ENCODE results near the gene FUNDC2. TPM values are rescaled to one million over a fixed set of nuclear protein-coding genes. Genes with fewer than 3 reads are reported as not detected.
A peak's percentile ranks its signal among the peaks of the same experiment; 100 is the strongest.

Gene FUNDC2
- total RNA-seq, 1 donor from 2014 or later: 76.5 TPM

DNA sequence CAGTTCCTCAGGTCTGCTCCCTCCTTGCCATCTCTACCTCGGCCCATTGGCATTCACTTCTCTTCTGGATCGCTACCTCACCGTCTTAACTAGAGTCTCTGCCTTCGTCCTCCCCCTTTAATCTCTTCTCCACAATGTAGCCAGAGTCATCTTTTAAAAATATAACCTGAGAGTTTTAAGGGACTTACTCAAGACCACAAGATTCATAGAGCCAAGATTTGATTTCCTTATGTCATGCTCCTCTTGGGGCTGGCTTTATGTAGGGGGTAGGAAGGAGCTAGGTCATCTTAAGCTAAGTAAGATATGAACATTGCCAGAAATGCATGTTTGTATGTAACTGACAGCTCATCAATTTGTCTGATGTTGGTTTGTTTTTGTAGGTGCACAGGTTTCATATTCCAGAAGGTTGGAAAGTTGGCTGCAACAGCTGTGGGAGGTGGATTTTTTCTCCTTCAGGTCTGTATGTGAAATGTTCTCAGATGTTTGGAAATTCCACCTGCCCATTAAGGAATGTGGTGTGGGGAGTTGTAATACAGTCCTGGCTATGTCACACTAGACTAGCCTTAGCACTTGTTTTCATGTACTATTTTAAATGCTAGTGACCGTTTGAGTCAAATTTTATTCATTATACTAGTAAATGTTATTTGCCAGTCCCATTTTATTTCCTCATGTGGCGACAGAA is 19.6 kb downstream of the FUNDC2 start:
- Mint-ChIP-seq H3K4me1 (ENCODE audit: unreplicated experiment) (no peaks in the 10 kb centered on the region), H3K36me3 (peaks cover 8% of the 10 kb centered on the region), H3K4me3 (no peak overlapping the region), H3K9me3 (no peaks in the 10 kb centered on the region), H3K27ac (no peak overlapping the region), H3K27me3 (no peaks in the 10 kb centered on the region)
- DNase-seq (ENCODE audit: extremely low spot score, unreplicated experiment): no peak
- TF ChIP-seq, protein P1, sequence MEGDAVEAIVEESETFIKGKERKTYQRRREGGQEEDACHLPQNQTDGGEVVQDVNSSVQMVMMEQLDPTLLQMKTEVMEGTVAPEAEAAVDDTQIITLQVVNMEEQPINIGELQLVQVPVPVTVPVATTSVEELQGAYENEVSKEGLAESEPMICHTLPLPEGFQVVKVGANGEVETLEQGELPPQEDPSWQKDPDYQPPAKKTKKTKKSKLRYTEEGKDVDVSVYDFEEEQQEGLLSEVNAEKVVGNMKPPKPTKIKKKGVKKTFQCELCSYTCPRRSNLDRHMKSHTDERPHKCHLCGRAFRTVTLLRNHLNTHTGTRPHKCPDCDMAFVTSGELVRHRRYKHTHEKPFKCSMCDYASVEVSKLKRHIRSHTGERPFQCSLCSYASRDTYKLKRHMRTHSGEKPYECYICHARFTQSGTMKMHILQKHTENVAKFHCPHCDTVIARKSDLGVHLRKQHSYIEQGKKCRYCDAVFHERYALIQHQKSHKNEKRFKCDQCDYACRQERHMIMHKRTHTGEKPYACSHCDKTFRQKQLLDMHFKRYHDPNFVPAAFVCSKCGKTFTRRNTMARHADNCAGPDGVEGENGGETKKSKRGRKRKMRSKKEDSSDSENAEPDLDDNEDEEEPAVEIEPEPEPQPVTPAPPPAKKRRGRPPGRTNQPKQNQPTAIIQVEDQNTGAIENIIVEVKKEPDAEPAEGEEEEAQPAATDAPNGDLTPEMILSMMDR (conservative IDR thresholded peaks at IDR 0.05): no peak

DNA sequence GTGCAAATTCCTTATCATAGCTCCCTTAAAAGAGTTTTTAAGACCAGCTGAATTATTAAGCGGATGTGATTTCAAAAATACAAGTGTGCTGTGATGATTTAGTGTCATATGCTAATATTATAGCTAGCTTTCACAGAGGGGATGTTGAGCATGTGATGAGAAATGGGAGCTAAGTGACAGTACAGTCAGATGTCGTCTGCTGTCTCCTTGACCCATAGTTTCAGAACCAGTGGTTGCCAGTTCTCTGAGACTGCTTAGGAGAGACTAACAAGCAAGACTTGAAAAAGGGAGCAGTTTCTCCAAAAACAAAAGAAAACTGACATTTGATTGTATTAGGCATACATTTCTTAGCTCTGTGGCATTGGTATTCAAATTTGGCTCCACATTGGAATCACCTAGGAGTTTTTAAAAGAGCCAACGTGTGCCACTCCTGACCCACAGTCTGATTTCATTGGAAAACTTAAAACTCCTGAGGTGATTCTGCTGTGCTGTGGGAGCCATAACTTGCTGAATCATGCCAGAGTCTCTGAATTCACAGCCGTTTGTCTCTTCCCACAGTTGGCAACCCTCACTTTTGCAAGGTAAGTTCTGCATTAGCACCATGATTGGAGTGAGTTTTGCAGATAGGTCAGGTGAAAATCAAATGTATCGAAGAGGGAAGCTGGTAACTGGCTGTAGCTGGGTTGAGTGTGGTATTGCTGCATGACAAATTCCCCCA is 20.3 kb downstream of the FUNDC2 start:
- TF ChIP-seq, protein P1 (conservative IDR thresholded peaks at IDR 0.05): no peak
- H3K9me3 Mint-ChIP-seq: no peaks in the 10 kb centered on the region
- no peak overlapping the region for H3K27ac Mint-ChIP-seq
- peaks cover 14% of the 10 kb centered on the region for H3K36me3 Mint-ChIP-seq
- no peak for DNase-seq (ENCODE audit: extremely low spot score, unreplicated experiment)
- H3K4me1 Mint-ChIP-seq (ENCODE audit: unreplicated experiment): no peaks in the 10 kb centered on the region
- no peak overlapping the region for H3K4me3 Mint-ChIP-seq
- no peaks in the 10 kb centered on the region for H3K27me3 Mint-ChIP-seq

DNA sequence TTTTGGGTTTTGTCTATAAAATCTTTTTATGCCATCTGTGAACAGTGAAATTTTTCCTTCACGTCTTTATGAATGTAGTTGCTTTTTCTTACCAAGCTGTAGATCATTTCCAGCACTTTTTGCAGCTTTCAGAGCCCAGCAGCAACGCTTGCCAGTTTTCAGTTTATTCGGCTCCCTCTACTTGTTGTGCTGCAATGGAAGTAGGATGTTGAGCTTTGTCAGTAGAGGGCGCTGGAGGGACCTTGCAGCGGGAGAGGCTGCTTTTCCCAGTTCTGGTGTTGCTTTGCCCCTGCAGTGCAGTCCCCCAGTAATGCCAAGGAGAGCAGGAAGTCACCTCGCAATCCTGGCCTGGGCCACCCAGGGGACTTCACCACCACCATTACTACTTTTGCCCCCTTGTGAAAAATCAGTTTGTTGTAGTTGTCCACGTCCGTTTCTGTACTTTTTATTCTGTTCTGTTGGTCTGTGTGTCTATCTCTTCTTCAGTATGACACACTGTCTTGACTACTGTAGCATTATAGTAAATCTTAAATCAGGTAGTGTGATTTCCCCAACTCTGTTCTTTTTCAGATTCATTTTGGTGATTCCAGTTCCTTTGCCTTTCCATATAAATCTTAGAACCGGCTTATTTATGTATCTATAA is 22.5 kb downstream of the FUNDC2 start:
- no peaks in the 10 kb centered on the region for H3K4me1 Mint-ChIP-seq (ENCODE audit: unreplicated experiment)
- H3K36me3 Mint-ChIP-seq: peaks cover 17% of the 10 kb centered on the region
- no peak for DNase-seq (ENCODE audit: extremely low spot score, unreplicated experiment)
- H3K27ac Mint-ChIP-seq: no peak overlapping the region
- TF ChIP-seq, protein P1 (conservative IDR thresholded peaks at IDR 0.05): peak; percentile 69
- H3K27me3 Mint-ChIP-seq: no peaks in the 10 kb centered on the region
- no peaks in the 10 kb centered on the region for H3K9me3 Mint-ChIP-seq
- H3K4me3 Mint-ChIP-seq: no peak overlapping the region

DNA sequence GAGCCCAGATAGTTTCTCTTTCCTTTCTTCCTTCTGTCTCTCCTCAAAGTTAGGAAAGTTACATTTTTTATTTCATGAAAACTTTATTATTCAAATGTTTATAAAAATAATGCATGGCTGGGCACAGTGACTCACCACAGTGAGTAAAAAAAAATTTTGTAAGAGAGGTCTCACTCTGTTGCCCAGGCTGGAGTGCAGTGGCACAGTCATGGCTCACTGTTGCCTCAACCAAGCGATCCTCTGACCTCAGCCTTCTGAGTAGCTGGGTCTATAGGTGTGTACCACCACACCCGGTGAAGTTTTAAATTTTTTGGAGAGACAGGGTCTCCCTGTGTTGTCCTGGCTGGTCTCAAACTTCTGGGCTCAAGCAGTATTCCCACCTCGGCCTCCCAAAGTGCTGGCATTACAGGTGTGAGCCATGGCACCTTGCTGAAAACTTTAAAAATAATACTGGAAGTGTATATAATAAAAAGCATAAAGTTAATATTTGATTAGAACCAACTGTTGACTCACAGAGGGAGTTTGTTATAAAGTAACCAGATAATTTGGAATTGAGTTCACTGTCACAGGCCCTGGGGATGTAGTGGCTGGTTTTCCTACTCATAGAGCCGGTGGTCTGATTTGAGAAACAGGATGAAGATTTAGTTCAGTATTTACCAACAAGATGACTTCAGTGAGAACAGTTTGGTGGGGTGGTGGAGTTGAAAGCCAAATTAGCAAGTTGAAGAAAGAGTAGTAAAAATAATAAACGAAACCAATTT is 26.3 kb downstream of the FUNDC2 start:
- TF ChIP-seq, protein P1 (conservative IDR thresholded peaks at IDR 0.05): no peak
- H3K27ac Mint-ChIP-seq: no peak overlapping the region
- H3K36me3 Mint-ChIP-seq: peaks cover 10% of the 10 kb centered on the region
- H3K4me3 Mint-ChIP-seq: no peak overlapping the region
- H3K4me1 Mint-ChIP-seq (ENCODE audit: unreplicated experiment): no peaks in the 10 kb centered on the region
- no peaks in the 10 kb centered on the region for H3K27me3 Mint-ChIP-seq
- no peak for DNase-seq (ENCODE audit: extremely low spot score, unreplicated experiment)
- no peaks in the 10 kb centered on the region for H3K9me3 Mint-ChIP-seq

DNA sequence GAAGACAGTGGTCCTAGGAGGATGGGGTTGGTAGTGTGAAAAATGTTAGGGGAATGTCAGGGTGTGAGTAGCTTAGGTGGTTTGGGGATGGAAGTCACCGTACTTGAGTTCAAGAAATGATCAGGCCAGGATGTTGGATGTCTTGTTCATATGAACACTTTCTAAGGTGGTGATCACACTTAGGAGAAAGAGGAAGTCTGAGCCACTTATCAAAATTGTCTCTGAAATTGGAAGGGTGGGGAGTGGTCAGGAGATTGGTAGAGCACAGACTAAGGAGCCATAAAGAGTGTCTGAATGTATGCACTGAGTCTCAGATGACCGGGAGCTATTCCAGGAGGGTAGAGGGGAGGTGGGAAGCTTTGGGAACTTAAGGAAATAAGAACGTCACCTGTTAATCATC is 27.0 kb downstream of the FUNDC2 start:
- no peaks in the 10 kb centered on the region for H3K27me3 Mint-ChIP-seq
- H3K27ac Mint-ChIP-seq: no peak overlapping the region
- H3K4me1 Mint-ChIP-seq (ENCODE audit: unreplicated experiment): no peaks in the 10 kb centered on the region
- peaks cover 10% of the 10 kb centered on the region for H3K36me3 Mint-ChIP-seq
- no peak overlapping the region for H3K4me3 Mint-ChIP-seq
- DNase-seq (ENCODE audit: extremely low spot score, unreplicated experiment): no peak
- TF ChIP-seq, protein P1 (conservative IDR thresholded peaks at IDR 0.05): no peak
- H3K9me3 Mint-ChIP-seq: no peaks in the 10 kb centered on the region

Data from type B pancreatic cell (in vitro differentiated cells).